Posterior vena cava (tissue), 2 donors: Measurements from ENCODE around the gene FGFBP3. TPM values are rescaled to one million over a fixed set of nuclear protein-coding genes. Genes with fewer than 3 reads are reported as not detected.
"Not testable (repeated sequence)": the region's sequence is repeated elsewhere in the genome, so short reads cannot be mapped to it uniquely, and the experiment has no call there.

Source experiments
- DNase-seq: peaks from one replicate; pipeline ENCODE4 v3.0.0-alpha.2; 2020; ENCODE audit warnings: low spot score
- intact Hi-C, 2 donors: fragments of 100-400 bp; cut with DNase I; formaldehyde crosslinking; loops; one replicate each; pipeline versions ENCODE4 v1.14.1 to v1.14.2; 2022 to 2023
- total RNA-seq, 2 donors: library from RNA; stranded (reverse); fragmentation: NEBNext Ultra II Directional; extraction: Animal tissue kit (Norgen Biotek cat#: 25700); gene quantifications; one replicate each; pipeline ENCODE4 v1.2.1, GENCODE V29; 2021
- donor health status: DM: yes; HTN: yes; CAD: no.
- donor health status: DM: yes; HTN: yes; CAD: no.

The FGFBP3 gene
- total RNA-seq, 2 donors from 2014 or later: 1.00 to 1.5 TPM

GRCh38 chr10:91907033-91907594, 2.2 kb downstream of the FGFBP3 start:
- no peak for DNase-seq
- intact Hi-C loops: no loop called here

- DNase-seq: no peak
- intact Hi-C loops: no loop called here
These were observed 7.3 kb downstream of the FGFBP3 start for GRCh38 chr10:91901784-91902677.

GRCh38 chr10:91897421-91897820, 11.9 kb downstream of the FGFBP3 start:
- no peak for DNase-seq
- intact Hi-C loops: no loop called here

- no peak for DNase-seq
- intact Hi-C loops: no loop called here
These were observed 13.0 kb downstream of the FGFBP3 start for GRCh38 chr10:91896212-91896756.

GRCh38 chr10:91894261-91894685, 15.0 kb downstream of the FGFBP3 start:
- intact Hi-C loops, DNase-seq: not testable (repeated sequence)

GRCh38 chr10:91893051-91893450, 16.2 kb downstream of the FGFBP3 start:
- DNase-seq: no peak
- intact Hi-C loops: no loop called here

GRCh38 chr10:91891125-91892001, 17.9 kb downstream of the FGFBP3 start:
- DNase-seq: no peak
- intact Hi-C loops: no loop called here

- DNase-seq: no peak
- intact Hi-C loops: no loop called here
These were observed 21.8 kb downstream of the FGFBP3 start for GRCh38 chr10:91887272-91888076.

GRCh38 chr10:91886954-91887271, 22.4 kb downstream of the FGFBP3 start:
- intact Hi-C loops: no loop called here
- no peak for DNase-seq

GRCh38 chr10:91885362-91886079, 23.8 kb downstream of the FGFBP3 start:
- no peak for DNase-seq
- intact Hi-C loops: loop anchor here in 1 of 2 donors (2.0 kb wide), 1 partner anchor 77 kb away; no protein-coding TSS in a partner anchor

GRCh38 chr10:91884536-91884935, 24.8 kb downstream of the FGFBP3 start:
- no peak for DNase-seq
- intact Hi-C loops: loop anchor here in 1 of 2 donors (2.0 kb wide), 1 partner anchor 76 kb away; no protein-coding TSS in a partner anchor

GRCh38 chr10:91883549-91884444, 25.5 kb downstream of the FGFBP3 start:
- intact Hi-C loops: loop anchor here in 1 of 2 donors (2.0 kb wide), 1 partner anchor 75 kb away; no protein-coding TSS in a partner anchor
- peak; percentile 84 for DNase-seq

GRCh38 chr10:91880310-91880709, 29.0 kb downstream of the FGFBP3 start:
- intact Hi-C loops: no loop called here
- no peak for DNase-seq

- intact Hi-C loops: no loop called here
- DNase-seq: no peak
These were observed 29.6 kb downstream of the FGFBP3 start for GRCh38 chr10:91879515-91880170.

- DNase-seq: no peak
- intact Hi-C loops: no loop called here
These were observed 33.5 kb downstream of the FGFBP3 start for GRCh38 chr10:91875779-91876178.

- no peak for DNase-seq
- intact Hi-C loops: no loop called here
These were observed 34.1 kb downstream of the FGFBP3 start for GRCh38 chr10:91875156-91875555.
